ENCODE measurements around the gene KLHDC3. TPM values are rescaled to one million over a fixed set of nuclear protein-coding genes. Genes with fewer than 3 reads are reported as not detected.
A peak's percentile ranks its signal among the peaks of the same experiment; 100 is the strongest.

The KLHDC3 gene
- total and polyA plus RNA-seq, 2 of the 13 experiments (the other 11 are each of a cell fraction or from before 2014, with no cell fraction given), result 78.3 to 91.5 TPM

GRCh38 chr6:43053545-43054205 is 39.6 kb downstream of the KLHDC3 start, which contains the start of gene CUL7 (continued):
- TF ChIP-seq ZFX (CRISPR knock-in tag; IDR thresholded peaks at IDR 0.05; ENCODE audit: low read depth) (peak; percentile 97), ZNF543 (CRISPR knock-in tag; IDR thresholded peaks at IDR 0.05) (peak; percentile 97), ZC3H4 (CRISPR knock-in tag; IDR thresholded peaks at IDR 0.05; ENCODE audit: borderline replicate concordance) (peak; percentile 81), KLF13 (CRISPR knock-in tag; IDR thresholded peaks at IDR 0.05) (0 out of 2 replicates have a peak, but pooled peaks have one; percentile 39), ZNF12 (CRISPR knock-in tag; IDR thresholded peaks at IDR 0.05) (no peak), SATB2 (CRISPR knock-in tag; IDR thresholded peaks at IDR 0.05) (peak; percentile 36; the same call in 1 of the 2 replicates), MXD1 (CRISPR knock-in tag; IDR thresholded peaks at IDR 0.05) (peak; percentile 94), ZNF687 (CRISPR knock-in tag; IDR thresholded peaks at IDR 0.05) (peak; percentile 94), RBM39 (IDR thresholded peaks at IDR 0.05; ENCODE audit: low read depth, low read length, poor library complexity, severe bottlenecking) (peak; percentile 97), NCOR1 (IDR thresholded peaks at IDR 0.05; ENCODE audit: borderline replicate concordance, low read length) (no peak; the same call in 1 of the 2 replicates), LCORL (IDR thresholded peaks at IDR 0.05) (0 out of 2 replicates have a peak, but pooled peaks have one; percentile 4), LCORL (CRISPR knock-in tag; IDR thresholded peaks at IDR 0.05) (peak; percentile 92), MED13 (CRISPR knock-in tag; IDR thresholded peaks at IDR 0.05) (peak; percentile 74), ZMAT5 (CRISPR knock-in tag; IDR thresholded peaks at IDR 0.05; ENCODE audit: borderline replicate concordance, low read depth) (no peak), RXRA (CRISPR knock-in tag; IDR thresholded peaks at IDR 0.05) (peak; percentile 88), MYPOP (CRISPR knock-in tag; IDR thresholded peaks at IDR 0.05) (peak; percentile 98), REPIN1 (CRISPR knock-in tag; IDR thresholded peaks at IDR 0.05; ENCODE audit: borderline replicate concordance, low read depth) (peak; percentile 89), NFIB (CRISPR knock-in tag; IDR thresholded peaks at IDR 0.05; ENCODE audit: borderline replicate concordance) (no peak), THAP11 (CRISPR knock-in tag; IDR thresholded peaks at IDR 0.05) (peak; percentile 94), ZNF546 (CRISPR knock-in tag; conservative IDR thresholded peaks at IDR 0.05) (peak; percentile 88; the same call in 1 of the 2 replicates), KAT8 (CRISPR knock-in tag; IDR thresholded peaks at IDR 0.05) (peak; percentile 97), EED (CRISPR knock-in tag; IDR thresholded peaks at IDR 0.05) (peak; percentile 72; the same call in 1 of the 2 replicates), NR3C1 (CRISPR knock-in tag; IDR thresholded peaks at IDR 0.05) (peak; percentile 86; the same call in 1 of the 2 replicates), GATAD2A (CRISPR knock-in tag; IDR thresholded peaks at IDR 0.05) (peak; percentile 83), HES4 (CRISPR knock-in tag; IDR thresholded peaks at IDR 0.05; ENCODE audit: borderline replicate concordance) (peak; percentile 95; the same call in 1 of the 2 replicates), ZKSCAN5 (CRISPR knock-in tag; IDR thresholded peaks at IDR 0.05) (no peak)
